HEK293 (cell line): ENCODE data around the gene B4GALT1.

Source experiments
- CTCF ChIA-PET: fragments of 350-600 bp; formaldehyde crosslinking; extraction: SDS; loops from one replicate; lab custom pipeline; 2021; ENCODE audit warnings: antibody characterized with exemption; lab: Yijun Ruan, JAX
- POLR2A ChIA-PET: fragments of 300-600 bp; formaldehyde crosslinking; extraction: SDS; loops from one replicate; lab custom pipeline; 2020; ENCODE audit warnings: antibody characterized with exemption, inconsistent platforms; lab: Yijun Ruan, JAX
- H3K27ac ChIP-seq: fragments of 200-500 bp; sonication (Bioruptor generic); 2 replicates; pipeline ENCODE4 v1.5.1; 2014; ENCODE audit warnings: low read depth, low read length, control low read depth, inconsistent platforms; ENCODE audit errors: extremely low read depth
- H3K36me3 ChIP-seq, 2 experiments: fragments of 200-500 bp in 1 of 2; sonication (Bioruptor generic) in 1 of 2; 1 replicate in 1 of 2; 2 replicates in 1 of 2; pipeline ENCODE4 v1.5.1; 2014 to 2017; ENCODE audit warnings: inconsistent platforms in 2 of 2, low read length in 2 of 2; ENCODE audit not compliant: control insufficient read depth in 2 of 2, insufficient read depth in 1 of 2
- H3K4me1 ChIP-seq: fragments of 200-500 bp; sonication (Bioruptor generic); 2 replicates; pipeline ENCODE4 v1.5.1; 2014; ENCODE audit warnings: mild to moderate bottlenecking, low read length, inconsistent platforms; ENCODE audit not compliant: control insufficient read depth, insufficient read depth
- H3K4me3 ChIP-seq: 2 replicates; pipeline ENCODE4 v1.5.1; 2011; ENCODE audit warnings: low read depth, mild to moderate bottlenecking, control low read depth, low read length, moderate library complexity
- H3K9me3 ChIP-seq: fragments of 200-500 bp; sonication (Bioruptor generic); 2 replicates; pipeline ENCODE4 v1.5.1; 2014; ENCODE audit warnings: low read depth, low read length, inconsistent platforms; ENCODE audit not compliant: control insufficient read depth, insufficient read depth
- GLI2 ChIP-seq: fragments of 450-650 bp; formaldehyde crosslinking; IDR thresholded peaks from 2 replicates; pipeline ENCODE4; 2017; ENCODE audit warnings: missing biosample characterization, missing genetic modification characterization, low read depth, borderline replicate concordance
- GLIS1 ChIP-seq: fragments of 450-650 bp; formaldehyde crosslinking; IDR thresholded peaks from 2 replicates; pipeline ENCODE4 v1.5.1; 2016; ENCODE audit warnings: missing biosample characterization, missing genetic modification characterization
- KLF8 ChIP-seq: fragments of 450-650 bp; formaldehyde crosslinking; IDR thresholded peaks from 2 replicates; pipeline ENCODE4 v1.5.1; 2016; ENCODE audit warnings: missing biosample characterization, missing genetic modification characterization
- KLF9 ChIP-seq: fragments of 450-650 bp; formaldehyde crosslinking; IDR thresholded peaks from 2 replicates; pipeline ENCODE4 v1.5.1; 2016; ENCODE audit warnings: missing biosample characterization, missing genetic modification characterization, low read depth
- OSR2 ChIP-seq: fragments of 450-650 bp; formaldehyde crosslinking; IDR thresholded peaks from 2 replicates; pipeline ENCODE4 v1.5.1; 2016; ENCODE audit warnings: missing biosample characterization, missing genetic modification characterization
- REPIN1 ChIP-seq: fragments of 450-650 bp; formaldehyde crosslinking; IDR thresholded peaks from 2 replicates; pipeline ENCODE4 v1.5.1; 2017; ENCODE audit warnings: missing biosample characterization, missing genetic modification characterization, low read depth
- SCRT2 ChIP-seq: fragments of 450-650 bp; formaldehyde crosslinking; IDR thresholded peaks from 2 replicates; pipeline ENCODE4 v1.5.1; 2016; ENCODE audit warnings: missing biosample characterization, missing genetic modification characterization
- SP7 ChIP-seq: fragments of 450-650 bp; formaldehyde crosslinking; IDR thresholded peaks from 2 replicates; pipeline ENCODE4 v1.5.1; 2016; ENCODE audit warnings: missing biosample characterization, missing genetic modification characterization
- ZBTB8A ChIP-seq: fragments of 450-650 bp; formaldehyde crosslinking; IDR thresholded peaks from 2 replicates; pipeline ENCODE4 v1.5.1; 2016; ENCODE audit warnings: missing biosample characterization, missing genetic modification characterization
- ZEB2 ChIP-seq: fragments of 450-650 bp; formaldehyde crosslinking; IDR thresholded peaks from 2 replicates; pipeline ENCODE4 v1.5.1; 2016; ENCODE audit warnings: missing biosample characterization, missing genetic modification characterization
- ZFHX2 ChIP-seq: fragments of 450-650 bp; formaldehyde crosslinking; conservative IDR thresholded peaks from 2 replicates; pipeline ENCODE4 v1.5.1; 2016; ENCODE audit warnings: missing biosample characterization, missing genetic modification characterization
- ZIC2 ChIP-seq: fragments of 450-650 bp; formaldehyde crosslinking; IDR thresholded peaks from 2 replicates; pipeline ENCODE4 v1.5.1; 2016; ENCODE audit warnings: missing biosample characterization, missing genetic modification characterization
- ZNF23 ChIP-seq: fragments of 450-650 bp; formaldehyde crosslinking; IDR thresholded peaks from 2 replicates; pipeline ENCODE4 v1.5.1; 2016; ENCODE audit warnings: missing biosample characterization, missing genetic modification characterization, borderline replicate concordance
- ZNF48 ChIP-seq: fragments of 450-650 bp; formaldehyde crosslinking; IDR thresholded peaks from 2 replicates; pipeline ENCODE4 v1.5.1; 2016; ENCODE audit warnings: missing biosample characterization, missing genetic modification characterization
- ZNF501 ChIP-seq: fragments of 450-650 bp; formaldehyde crosslinking; IDR thresholded peaks from 2 replicates; pipeline ENCODE4 v1.5.1; 2016; ENCODE audit warnings: missing biosample characterization, missing genetic modification characterization
- ZNF548 ChIP-seq: fragments of 450-650 bp; formaldehyde crosslinking; IDR thresholded peaks from 2 replicates; pipeline ENCODE4 v1.5.1; 2016; ENCODE audit warnings: missing biosample characterization, missing genetic modification characterization
- ZNF555 ChIP-seq: fragments of 450-650 bp; formaldehyde crosslinking; conservative IDR thresholded peaks from 2 replicates; pipeline ENCODE4 v1.5.1; 2017; ENCODE audit warnings: missing biosample characterization, mild to moderate bottlenecking, missing genetic modification characterization, inconsistent platforms
- ZNF571 ChIP-seq: fragments of 450-650 bp; formaldehyde crosslinking; IDR thresholded peaks from 2 replicates; pipeline ENCODE4 v1.5.0; 2017; ENCODE audit warnings: missing biosample characterization, missing genetic modification characterization
- ZNF624 ChIP-seq: fragments of 450-650 bp; formaldehyde crosslinking; IDR thresholded peaks from 2 replicates; pipeline ENCODE4 v1.5.1; 2017; ENCODE audit warnings: missing biosample characterization, missing genetic modification characterization
- ZNF670 ChIP-seq: fragments of 450-650 bp; formaldehyde crosslinking; IDR thresholded peaks from 2 replicates; pipeline ENCODE4 v1.5.1; 2016; ENCODE audit warnings: missing biosample characterization, missing genetic modification characterization, low read depth
- ZNF76 ChIP-seq: fragments of 450-650 bp; formaldehyde crosslinking; IDR thresholded peaks from 2 replicates; pipeline ENCODE4; 2016; ENCODE audit warnings: low read depth, missing biosample characterization, missing genetic modification characterization, borderline replicate concordance
- ZNF830 ChIP-seq: fragments of 450-650 bp; IDR thresholded peaks from 2 replicates; pipeline ENCODE4 v1.5.0; 2018; ENCODE audit warnings: missing biosample characterization, missing genetic modification characterization, low read depth, mild to moderate bottlenecking, moderate library complexity
- TF ChIP-seq, protein P1 (sequence below): fragments of 450-650 bp; formaldehyde crosslinking; IDR thresholded peaks from 2 replicates; pipeline ENCODE4 v1.5.1; 2016; ENCODE audit warnings: missing biosample characterization, missing genetic modification characterization
- TF ChIP-seq, protein P2 (sequence below): fragments of 450-650 bp; formaldehyde crosslinking; IDR thresholded peaks from 2 replicates; pipeline ENCODE4 v1.5.1; 2016; ENCODE audit warnings: missing biosample characterization, missing genetic modification characterization, borderline replicate concordance
- TF ChIP-seq, protein P3 (sequence below): fragments of 450-650 bp; formaldehyde crosslinking; IDR thresholded peaks from 2 replicates; pipeline ENCODE4 v1.5.1; 2016; ENCODE audit warnings: missing biosample characterization, missing genetic modification characterization

B4GALT1 gene

DNA sequence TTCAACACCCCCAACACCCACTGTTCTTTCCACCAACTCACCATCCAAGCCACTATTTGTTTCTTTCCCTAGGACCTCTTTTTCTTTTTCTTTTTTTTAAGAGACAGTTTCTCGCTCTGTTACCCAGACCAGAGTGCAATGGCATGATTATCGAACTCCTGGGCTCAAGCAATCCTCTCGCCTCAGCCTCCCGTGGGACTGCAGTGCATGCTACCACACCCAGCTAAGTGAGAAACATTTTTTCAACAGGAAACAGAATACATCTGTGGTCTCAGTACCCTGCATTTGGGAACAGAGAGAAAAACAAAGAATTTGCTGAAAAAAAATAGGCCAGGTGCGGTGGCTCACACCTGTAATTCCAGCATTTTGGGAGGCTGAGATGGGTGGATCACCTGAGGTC is 24.6 kb downstream of the B4GALT1 start:
- H3K4me1 ChIP-seq: 0 out of 2 replicates have a peak, but pooled peaks cover 5% of the 10 kb centered on the region
- H3K9me3 ChIP-seq: no peaks in the 10 kb centered on the region
- no peak overlapping the region for H3K27ac ChIP-seq
- TF ChIP-seq KLF9 (tag by site-specific recombination): no peak
- no peak for TF ChIP-seq OSR2
- no peak for TF ChIP-seq REPIN1 (tag by site-specific recombination)
- TF ChIP-seq SCRT2 (tag by site-specific recombination): no peak
- TF ChIP-seq KLF8 (tag by site-specific recombination): no peak
- ChIA-PET POLR2A (no interaction called here), CTCF (no interaction called here)
- H3K4me3 ChIP-seq: no peak overlapping the region
- no peaks in the 10 kb centered on the region for H3K36me3 ChIP-seq

DNA sequence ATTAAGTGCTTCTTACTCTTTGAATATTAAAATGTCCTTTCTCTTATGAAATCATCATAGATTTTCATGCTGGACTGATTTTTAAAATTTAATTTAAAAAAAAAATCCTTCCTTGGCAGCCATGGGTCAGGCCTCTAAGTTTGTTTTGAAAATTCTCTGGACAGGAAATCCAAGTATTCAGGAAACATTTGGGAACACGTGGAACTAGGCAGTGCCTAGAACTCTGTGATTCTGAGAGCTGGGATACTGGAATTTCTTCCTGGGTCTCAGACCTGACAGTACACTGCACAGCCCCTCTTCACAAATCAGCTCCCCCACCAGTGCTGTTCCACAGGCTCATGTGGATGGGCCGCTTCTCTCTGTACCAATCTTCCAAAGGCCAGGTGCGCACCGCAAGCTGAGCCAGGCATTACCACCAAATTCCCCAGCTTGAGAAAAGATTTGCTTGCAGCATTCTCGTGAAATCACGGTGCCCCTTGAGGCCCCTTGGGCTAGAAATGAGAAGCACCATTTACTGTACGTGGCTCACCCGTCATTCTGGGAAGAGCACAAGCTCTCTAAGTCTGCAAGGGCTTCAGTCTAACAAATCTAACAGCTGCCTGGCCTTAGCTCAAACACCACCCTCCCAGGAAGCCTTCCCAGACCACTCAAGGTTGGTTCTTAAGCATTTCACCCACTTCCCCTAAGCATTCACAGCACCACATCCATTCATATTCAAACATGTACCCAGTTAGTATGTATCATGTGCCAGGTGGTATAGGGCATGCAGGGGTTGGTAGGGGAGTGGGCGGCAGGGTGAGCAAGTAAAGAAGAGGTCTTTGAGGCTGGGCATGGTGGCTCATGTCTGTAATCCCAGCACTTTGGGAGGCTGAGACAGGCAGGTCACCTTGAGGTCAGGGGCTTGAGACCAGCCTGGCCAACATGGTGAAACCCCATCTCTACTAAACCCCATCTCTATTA is 26.5 kb downstream of the B4GALT1 start:
- Histone ChIP-seq H3K4me1 (0 out of 2 replicates have a peak, but pooled peaks cover 5% of the 10 kb centered on the region), H3K27ac (no peak overlapping the region), H3K4me3 (no peak overlapping the region), H3K36me3 (no peaks in the 10 kb centered on the region), H3K9me3 (no peaks in the 10 kb centered on the region)
- CTCF ChIA-PET: interaction anchor here (0.5 to 1.0 kb wide), 3 partner anchors 11 to 576 kb away, joined by 3 read pairs; no protein-coding TSS in a partner anchor
- POLR2A ChIA-PET: interaction anchor here (1.0 to 1.3 kb wide), 2 partner anchors 26 to 116 kb away, joined by 3 to 4 read pairs; partner anchors contain the start of genes B4GALT1 and DNAJA1
- no peak for TF ChIP-seq ZNF48 (tag by site-specific recombination)
- TF ChIP-seq ZNF76 (tag by site-specific recombination): no peak

DNA sequence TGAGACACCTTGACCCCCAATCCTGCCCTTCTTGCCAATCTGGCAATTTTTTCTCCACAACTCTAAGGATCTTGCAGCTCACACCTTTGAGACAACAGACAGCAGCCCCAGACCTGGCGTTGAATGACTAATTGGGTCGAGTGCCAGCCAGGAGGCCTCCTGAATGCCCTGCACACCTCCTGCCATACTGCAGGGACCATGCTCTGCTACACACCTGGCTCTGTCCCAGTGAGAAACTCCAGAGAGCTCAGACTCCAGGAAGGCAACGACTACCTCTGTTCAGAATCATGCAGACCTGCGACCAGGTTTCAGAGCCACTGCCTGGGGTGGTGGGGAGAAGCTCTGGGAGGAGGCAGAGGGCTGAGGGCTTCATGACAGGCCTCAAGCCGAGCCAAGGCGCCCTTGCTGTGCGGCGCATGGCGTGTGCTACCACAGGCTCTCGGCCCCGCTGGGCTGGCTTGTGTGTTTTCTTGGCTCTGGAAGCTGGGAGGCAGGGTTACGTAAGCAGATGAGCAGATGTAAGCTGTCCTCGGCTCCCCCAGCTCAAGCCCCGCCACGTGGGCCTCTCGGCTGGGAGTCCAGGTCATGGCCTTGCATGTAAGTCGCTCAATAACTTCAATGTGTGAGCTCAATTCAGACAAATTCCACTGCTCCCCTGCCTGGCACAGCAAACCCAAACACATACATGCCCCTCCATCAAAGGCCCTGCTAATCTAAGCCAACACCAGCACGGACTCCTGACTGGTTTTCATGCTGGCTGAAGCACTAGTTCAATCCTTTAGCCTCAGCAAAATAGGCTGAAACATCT is 27.5 kb downstream of the B4GALT1 start:
- no peak overlapping the region for H3K27ac ChIP-seq
- H3K9me3 ChIP-seq: no peaks in the 10 kb centered on the region
- 0 out of 2 replicates have a peak, but pooled peaks cover 5% of the 10 kb centered on the region for H3K4me1 ChIP-seq
- POLR2A ChIA-PET: interaction anchor here (0.7 to 1.3 kb wide), 2 partner anchors 11 to 27 kb away, joined by 4 read pairs; partner anchors contain the start of gene B4GALT1
- peaks cover 0 to 7% of the 10 kb centered on the region in 2 experiments; a peak in 1 of 3 replicates for H3K36me3 ChIP-seq
- no peak overlapping the region for H3K4me3 ChIP-seq
- CTCF ChIA-PET: interaction anchor here (1.0 to 1.2 kb wide), 3 partner anchors 9 to 31 kb away, joined by 3 to 4 read pairs (median 3); no protein-coding TSS in a partner anchor
- TF ChIP-seq SP7 (tag by site-specific recombination) (no peak), ZNF624 (tag by site-specific recombination) (no peak), ZBTB8A (tag by site-specific recombination) (no peak), ZNF23 (tag by site-specific recombination) (no peak), ZIC2 (tag by site-specific recombination) (peak; percentile 99), ZNF670 (tag by site-specific recombination) (no peak), GLI2 (tag by site-specific recombination) (no peak), ZNF548 (tag by site-specific recombination) (no peak), GLIS1 (tag by site-specific recombination) (no peak; the same call in 1 of the 2 replicates), ZNF571 (tag by site-specific recombination) (no peak), ZEB2 (tag by site-specific recombination) (no peak), ZFHX2 (tag by site-specific recombination) (no peak), ZNF830 (tag by site-specific recombination) (no peak), ZNF555 (tag by site-specific recombination) (no peak), ZNF501 (tag by site-specific recombination) (no peak)
- TF ChIP-seq, protein P1, sequence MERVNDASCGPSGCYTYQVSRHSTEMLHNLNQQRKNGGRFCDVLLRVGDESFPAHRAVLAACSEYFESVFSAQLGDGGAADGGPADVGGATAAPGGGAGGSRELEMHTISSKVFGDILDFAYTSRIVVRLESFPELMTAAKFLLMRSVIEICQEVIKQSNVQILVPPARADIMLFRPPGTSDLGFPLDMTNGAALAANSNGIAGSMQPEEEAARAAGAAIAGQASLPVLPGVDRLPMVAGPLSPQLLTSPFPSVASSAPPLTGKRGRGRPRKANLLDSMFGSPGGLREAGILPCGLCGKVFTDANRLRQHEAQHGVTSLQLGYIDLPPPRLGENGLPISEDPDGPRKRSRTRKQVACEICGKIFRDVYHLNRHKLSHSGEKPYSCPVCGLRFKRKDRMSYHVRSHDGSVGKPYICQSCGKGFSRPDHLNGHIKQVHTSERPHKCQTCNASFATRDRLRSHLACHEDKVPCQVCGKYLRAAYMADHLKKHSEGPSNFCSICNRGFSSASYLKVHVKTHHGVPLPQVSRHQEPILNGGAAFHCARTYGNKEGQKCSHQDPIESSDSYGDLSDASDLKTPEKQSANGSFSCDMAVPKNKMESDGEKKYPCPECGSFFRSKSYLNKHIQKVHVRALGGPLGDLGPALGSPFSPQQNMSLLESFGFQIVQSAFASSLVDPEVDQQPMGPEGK (tag by site-specific recombination): no peak
- TF ChIP-seq, protein P2, sequence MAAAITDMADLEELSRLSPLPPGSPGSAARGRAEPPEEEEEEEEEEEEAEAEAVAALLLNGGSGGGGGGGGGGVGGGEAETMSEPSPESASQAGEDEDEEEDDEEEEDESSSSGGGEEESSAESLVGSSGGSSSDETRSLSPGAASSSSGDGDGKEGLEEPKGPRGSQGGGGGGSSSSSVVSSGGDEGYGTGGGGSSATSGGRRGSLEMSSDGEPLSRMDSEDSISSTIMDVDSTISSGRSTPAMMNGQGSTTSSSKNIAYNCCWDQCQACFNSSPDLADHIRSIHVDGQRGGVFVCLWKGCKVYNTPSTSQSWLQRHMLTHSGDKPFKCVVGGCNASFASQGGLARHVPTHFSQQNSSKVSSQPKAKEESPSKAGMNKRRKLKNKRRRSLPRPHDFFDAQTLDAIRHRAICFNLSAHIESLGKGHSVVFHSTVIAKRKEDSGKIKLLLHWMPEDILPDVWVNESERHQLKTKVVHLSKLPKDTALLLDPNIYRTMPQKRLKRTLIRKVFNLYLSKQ (tag by site-specific recombination): no peak
- TF ChIP-seq, protein P3, sequence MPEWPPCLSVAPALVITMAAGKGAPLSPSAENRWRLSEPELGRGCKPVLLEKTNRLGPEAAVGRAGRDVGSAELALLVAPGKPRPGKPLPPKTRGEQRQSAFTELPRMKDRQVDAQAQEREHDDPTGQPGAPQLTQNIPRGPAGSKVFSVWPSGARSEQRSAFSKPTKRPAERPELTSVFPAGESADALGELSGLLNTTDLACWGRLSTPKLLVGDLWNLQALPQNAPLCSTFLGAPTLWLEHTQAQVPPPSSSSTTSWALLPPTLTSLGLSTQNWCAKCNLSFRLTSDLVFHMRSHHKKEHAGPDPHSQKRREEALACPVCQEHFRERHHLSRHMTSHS: peak; percentile 72; the same call in 1 of the 2 replicates
